Measurements from ENCODE around the gene NFKBIB.

DNA sequence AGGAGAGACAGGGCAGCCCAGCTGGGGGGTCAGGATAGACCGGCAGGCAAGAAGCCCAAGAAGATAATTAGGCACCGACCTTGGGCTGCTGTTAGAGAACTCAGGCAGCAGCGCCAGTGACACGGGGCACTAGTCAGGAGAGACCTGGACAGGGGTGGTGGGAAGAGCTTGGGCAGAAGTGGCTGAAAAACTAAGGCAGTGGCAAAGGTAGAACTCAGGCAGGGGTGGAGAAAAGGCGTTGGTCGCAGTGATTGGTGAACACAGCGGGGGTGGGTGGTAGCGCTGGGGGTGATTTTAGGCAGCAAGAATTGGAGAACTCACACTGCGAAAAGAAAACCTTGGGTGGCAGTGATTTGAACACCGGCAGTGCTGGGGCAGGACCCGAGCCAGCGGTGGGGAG lies 7.9 kb downstream of the NFKBIB start:
- TF ChIP-seq, protein P1, sequence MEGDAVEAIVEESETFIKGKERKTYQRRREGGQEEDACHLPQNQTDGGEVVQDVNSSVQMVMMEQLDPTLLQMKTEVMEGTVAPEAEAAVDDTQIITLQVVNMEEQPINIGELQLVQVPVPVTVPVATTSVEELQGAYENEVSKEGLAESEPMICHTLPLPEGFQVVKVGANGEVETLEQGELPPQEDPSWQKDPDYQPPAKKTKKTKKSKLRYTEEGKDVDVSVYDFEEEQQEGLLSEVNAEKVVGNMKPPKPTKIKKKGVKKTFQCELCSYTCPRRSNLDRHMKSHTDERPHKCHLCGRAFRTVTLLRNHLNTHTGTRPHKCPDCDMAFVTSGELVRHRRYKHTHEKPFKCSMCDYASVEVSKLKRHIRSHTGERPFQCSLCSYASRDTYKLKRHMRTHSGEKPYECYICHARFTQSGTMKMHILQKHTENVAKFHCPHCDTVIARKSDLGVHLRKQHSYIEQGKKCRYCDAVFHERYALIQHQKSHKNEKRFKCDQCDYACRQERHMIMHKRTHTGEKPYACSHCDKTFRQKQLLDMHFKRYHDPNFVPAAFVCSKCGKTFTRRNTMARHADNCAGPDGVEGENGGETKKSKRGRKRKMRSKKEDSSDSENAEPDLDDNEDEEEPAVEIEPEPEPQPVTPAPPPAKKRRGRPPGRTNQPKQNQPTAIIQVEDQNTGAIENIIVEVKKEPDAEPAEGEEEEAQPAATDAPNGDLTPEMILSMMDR (IDR thresholded peaks at IDR 0.05; ENCODE audit: poor library complexity) = no peak
- TF ChIP-seq EZH2phosphoT487 (IDR thresholded peaks at IDR 0.05; ENCODE audit: low read depth, severe bottlenecking, unreplicated experiment) = no peak

Measured in hepatocyte (in vitro differentiated cells).